ENCODE measurements around the gene REG4. TPM values are rescaled to one million over a fixed set of nuclear protein-coding genes. Genes with fewer than 3 reads are reported as not detected.

Gene REG4
- total RNA-seq, 1 experiment from 2014 or later, result not detected

DNA sequence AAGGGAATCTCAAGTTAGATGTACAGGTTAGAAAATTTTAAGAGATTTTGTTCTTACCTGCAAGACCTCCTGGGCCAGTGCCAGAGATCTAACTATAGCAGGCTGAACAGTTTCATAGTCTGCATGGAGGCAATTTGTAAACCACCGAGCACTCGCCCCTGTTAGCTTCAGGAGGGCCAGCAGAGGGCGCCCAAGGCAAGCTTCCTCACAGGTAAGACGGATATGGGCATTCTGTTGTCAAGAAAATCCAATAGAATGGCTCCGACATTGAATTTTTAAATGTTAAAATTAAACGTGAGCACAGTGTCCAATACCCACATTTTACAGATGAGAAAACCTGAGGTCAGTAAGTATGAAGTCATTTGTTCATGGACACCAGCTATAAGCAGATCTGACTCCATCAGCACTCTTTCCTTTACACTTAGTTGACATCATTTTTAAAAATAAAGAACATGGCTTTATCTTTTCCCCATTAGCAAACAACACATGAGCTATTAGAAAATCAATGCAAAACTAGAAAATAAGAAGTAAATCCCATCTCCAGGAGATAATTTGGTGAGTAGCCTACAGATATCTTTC, 2.2 kb downstream of the REG4 start:
- Mint-ChIP-seq H3K27ac (ENCODE audit: low read depth, unreplicated experiment) (no peak overlapping the region), H3K4me3 (ENCODE audit: unreplicated experiment) (no peak overlapping the region), H3K4me1 (ENCODE audit: insufficient read depth, unreplicated experiment) (no peaks in the 10 kb centered on the region), H3K36me3 (ENCODE audit: insufficient read depth, unreplicated experiment) (no peaks in the 10 kb centered on the region), H3K9me3 (ENCODE audit: unreplicated experiment) (no peaks in the 10 kb centered on the region), H3K27me3 (ENCODE audit: insufficient read depth, unreplicated experiment) (peaks cover 53% of the 10 kb centered on the region)
- CTCF ChIA-PET, result interaction anchor here (0.6 to 4.0 kb wide), 35 partner anchors 9 to 199 kb away, joined by 3 to 36 read pairs (median 5); no protein-coding TSS in a partner anchor
- intact Hi-C loops (cut with micrococcal nuclease), result loop anchor here (1.0 to 5.0 kb wide), 2 partner anchors 62 to 338 kb away; no protein-coding TSS in a partner anchor
- TF ChIP-seq, protein P1, sequence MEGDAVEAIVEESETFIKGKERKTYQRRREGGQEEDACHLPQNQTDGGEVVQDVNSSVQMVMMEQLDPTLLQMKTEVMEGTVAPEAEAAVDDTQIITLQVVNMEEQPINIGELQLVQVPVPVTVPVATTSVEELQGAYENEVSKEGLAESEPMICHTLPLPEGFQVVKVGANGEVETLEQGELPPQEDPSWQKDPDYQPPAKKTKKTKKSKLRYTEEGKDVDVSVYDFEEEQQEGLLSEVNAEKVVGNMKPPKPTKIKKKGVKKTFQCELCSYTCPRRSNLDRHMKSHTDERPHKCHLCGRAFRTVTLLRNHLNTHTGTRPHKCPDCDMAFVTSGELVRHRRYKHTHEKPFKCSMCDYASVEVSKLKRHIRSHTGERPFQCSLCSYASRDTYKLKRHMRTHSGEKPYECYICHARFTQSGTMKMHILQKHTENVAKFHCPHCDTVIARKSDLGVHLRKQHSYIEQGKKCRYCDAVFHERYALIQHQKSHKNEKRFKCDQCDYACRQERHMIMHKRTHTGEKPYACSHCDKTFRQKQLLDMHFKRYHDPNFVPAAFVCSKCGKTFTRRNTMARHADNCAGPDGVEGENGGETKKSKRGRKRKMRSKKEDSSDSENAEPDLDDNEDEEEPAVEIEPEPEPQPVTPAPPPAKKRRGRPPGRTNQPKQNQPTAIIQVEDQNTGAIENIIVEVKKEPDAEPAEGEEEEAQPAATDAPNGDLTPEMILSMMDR (IDR thresholded peaks at IDR 0.05; ENCODE audit: unreplicated experiment), result peak; percentile 92
- DNase-seq (ENCODE audit: unreplicated experiment), result peak; percentile 76
- POLR2A ChIA-PET, result interaction anchor here (0.6 to 0.8 kb wide), 2 partner anchors 22 to 123 kb away, joined by 3 to 5 read pairs; no protein-coding TSS in a partner anchor
- no TSS peak for BruUV-seq (replicated peaks)

DNA sequence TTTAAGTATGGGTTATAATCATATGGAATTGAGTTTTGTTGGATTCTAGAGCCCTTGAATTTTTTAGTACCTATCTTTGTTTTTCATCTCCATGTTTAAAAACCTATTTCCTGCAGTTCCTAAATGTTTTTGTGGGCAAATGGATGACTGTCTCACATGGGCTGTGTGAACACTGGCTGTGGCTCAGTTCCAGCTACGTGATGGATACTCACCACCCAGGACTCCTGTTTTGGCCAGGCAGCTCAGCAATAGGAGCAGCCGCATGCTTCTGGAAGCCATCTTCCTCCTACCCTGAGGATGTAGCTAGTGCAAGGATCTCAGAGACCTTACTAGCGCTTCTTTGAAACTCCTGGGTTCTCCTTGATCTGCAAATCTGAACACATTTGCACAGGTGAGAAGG, 2.8 kb downstream of the REG4 start:
- no peak overlapping the region for H3K27ac Mint-ChIP-seq (ENCODE audit: low read depth, unreplicated experiment)
- no peak overlapping the region for H3K4me3 Mint-ChIP-seq (ENCODE audit: unreplicated experiment)
- TF ChIP-seq, protein P1 (IDR thresholded peaks at IDR 0.05; ENCODE audit: unreplicated experiment), result no peak
- DNase-seq (ENCODE audit: unreplicated experiment), result no peak
- H3K4me1 Mint-ChIP-seq (ENCODE audit: insufficient read depth, unreplicated experiment), result no peaks in the 10 kb centered on the region
- H3K9me3 Mint-ChIP-seq (ENCODE audit: unreplicated experiment), result no peaks in the 10 kb centered on the region
- no TSS peak for BruUV-seq (replicated peaks)
- ChIA-PET POLR2A (interaction anchor here (0.6 to 0.8 kb wide), 2 partner anchors 22 to 122 kb away, joined by 3 to 5 read pairs; no protein-coding TSS in a partner anchor), CTCF (interaction anchor here (0.6 to 4.0 kb wide), 25 partner anchors 9 to 367 kb away, joined by 3 to 36 read pairs (median 6); no protein-coding TSS in a partner anchor)
- peaks cover 53% of the 10 kb centered on the region for H3K27me3 Mint-ChIP-seq (ENCODE audit: insufficient read depth, unreplicated experiment)
- H3K36me3 Mint-ChIP-seq (ENCODE audit: insufficient read depth, unreplicated experiment), result no peaks in the 10 kb centered on the region
- intact Hi-C loops (cut with micrococcal nuclease), result loop anchor here (5.0 kb wide), 1 partner anchor 339 kb away; no protein-coding TSS in a partner anchor

DNA sequence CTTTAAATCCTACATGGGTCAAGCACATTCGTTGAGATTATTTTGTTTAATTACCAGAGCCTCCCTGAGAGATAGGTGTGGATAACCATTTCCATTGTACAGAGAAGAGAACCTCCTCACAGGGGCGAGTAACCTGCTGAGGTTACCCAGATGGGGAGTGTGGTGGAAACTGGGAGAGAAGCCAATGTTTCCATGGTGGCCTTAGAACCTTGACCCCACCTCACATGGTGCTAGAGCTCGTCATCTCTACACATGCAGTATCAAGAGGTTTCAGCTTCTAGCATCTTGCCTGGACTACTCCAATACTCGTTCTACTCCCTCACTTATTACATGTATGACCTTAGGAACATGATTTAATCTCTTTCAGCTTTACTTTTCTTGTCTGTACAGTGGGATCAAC, 4.8 kb downstream of the REG4 start:
- BruUV-seq (replicated peaks), result no TSS peak
- no peak overlapping the region for H3K4me3 Mint-ChIP-seq (ENCODE audit: unreplicated experiment)
- no peaks in the 10 kb centered on the region for H3K9me3 Mint-ChIP-seq (ENCODE audit: unreplicated experiment)
- H3K4me1 Mint-ChIP-seq (ENCODE audit: insufficient read depth, unreplicated experiment), result no peaks in the 10 kb centered on the region
- no peak overlapping the region for H3K27ac Mint-ChIP-seq (ENCODE audit: low read depth, unreplicated experiment)
- CTCF ChIA-PET, result interaction anchor here (0.6 to 4.0 kb wide), 4 partner anchors 9 to 60 kb away, joined by 3 to 36 read pairs (median 4); no protein-coding TSS in a partner anchor
- peaks cover 43% of the 10 kb centered on the region for H3K27me3 Mint-ChIP-seq (ENCODE audit: insufficient read depth, unreplicated experiment)
- DNase-seq (ENCODE audit: unreplicated experiment), result no peak
- no peaks in the 10 kb centered on the region for H3K36me3 Mint-ChIP-seq (ENCODE audit: insufficient read depth, unreplicated experiment)
- TF ChIP-seq, protein P1 (IDR thresholded peaks at IDR 0.05; ENCODE audit: unreplicated experiment), result no peak
- intact Hi-C loops (cut with micrococcal nuclease), result loop anchor here (5.0 kb wide), 1 partner anchor 341 kb away; no protein-coding TSS in a partner anchor
- POLR2A ChIA-PET, result no interaction called here

DNA sequence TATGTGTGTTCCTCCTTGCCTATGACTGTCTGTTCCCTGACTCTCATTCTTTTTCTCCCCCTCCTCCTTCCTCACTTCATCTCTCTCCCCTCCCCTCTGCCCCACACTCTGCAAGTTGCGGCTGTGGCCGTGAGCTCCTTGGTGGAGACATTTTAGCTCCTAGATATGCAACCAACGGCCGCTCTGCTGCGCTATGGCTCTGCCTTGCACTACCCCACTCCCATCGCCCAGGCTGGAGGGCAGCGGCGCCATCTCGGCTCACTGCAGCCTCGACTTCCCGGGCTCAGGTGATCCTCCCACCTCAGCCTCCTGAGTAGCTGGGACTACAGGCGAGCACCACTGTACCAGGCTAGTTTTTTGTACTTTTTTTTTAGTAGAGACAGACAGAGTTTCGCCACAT, 5.5 kb downstream of the REG4 start:
- no peaks in the 10 kb centered on the region for H3K36me3 Mint-ChIP-seq (ENCODE audit: insufficient read depth, unreplicated experiment)
- peaks cover 40% of the 10 kb centered on the region for H3K27me3 Mint-ChIP-seq (ENCODE audit: insufficient read depth, unreplicated experiment)
- intact Hi-C loops (cut with micrococcal nuclease), result loop anchor here (5.0 kb wide), 1 partner anchor 342 kb away; no protein-coding TSS in a partner anchor
- H3K4me3 Mint-ChIP-seq (ENCODE audit: unreplicated experiment), result no peak overlapping the region
- no peak for DNase-seq (ENCODE audit: unreplicated experiment)
- no peaks in the 10 kb centered on the region for H3K9me3 Mint-ChIP-seq (ENCODE audit: unreplicated experiment)
- POLR2A ChIA-PET, result no interaction called here
- BruUV-seq (replicated peaks), result no TSS peak
- H3K27ac Mint-ChIP-seq (ENCODE audit: low read depth, unreplicated experiment), result no peak overlapping the region
- CTCF ChIA-PET, result interaction anchor here (0.7 kb wide), 1 partner anchor 282 kb away, joined by 3 read pairs; no protein-coding TSS in a partner anchor
- no peaks in the 10 kb centered on the region for H3K4me1 Mint-ChIP-seq (ENCODE audit: insufficient read depth, unreplicated experiment)
- TF ChIP-seq, protein P1 (IDR thresholded peaks at IDR 0.05; ENCODE audit: unreplicated experiment), result no peak
